Activated CD8-positive, alpha-beta T cell treated with anti-CD3 and anti-CD28 coated beads for 36 hours (primary cell): Measurements from ENCODE around the gene SLC18A2. TPM values are rescaled to one million over a fixed set of nuclear protein-coding genes. Genes with fewer than 3 reads are reported as not detected.

Experiments
- ATAC-seq: fragments of 200-7000 bp; cut with Tn5 transposase; one replicate; pipeline ENCODE4 v1.10.0; 2021; ENCODE audit warnings: mild to moderate bottlenecking, moderate library complexity
- CTCF ChIA-PET: fragments of 350-600 bp; sonication (Branson Sonifier 250); formaldehyde crosslinking; loops from one replicate; lab custom pipeline; 2021; ENCODE audit warnings: antibody characterized with exemption; lab: Charles Lee
- POLR2A ChIA-PET: fragments of 350-600 bp; sonication (Branson Sonifier 250); formaldehyde crosslinking; loops from one replicate; lab custom pipeline; 2021; ENCODE audit warnings: antibody characterized with exemption; lab: Charles Lee
- DNase-seq: peaks from one replicate; pipeline ENCODE4 v3.0.0-alpha.2; 2020
- H3K27ac Mint-ChIP-seq: one replicate; pipeline ENCODE4 v1.8.0; 2021; ENCODE audit warnings: mild to moderate bottlenecking, mixed read lengths
- H3K27me3 Mint-ChIP-seq: one replicate; pipeline ENCODE4 v1.8.0; 2021; ENCODE audit warnings: mixed read lengths
- H3K36me3 Mint-ChIP-seq: one replicate; pipeline ENCODE4 v1.8.0; 2021; ENCODE audit warnings: low read depth, mixed read lengths
- H3K4me1 Mint-ChIP-seq: one replicate; pipeline ENCODE4 v1.8.0; 2021; ENCODE audit warnings: low read depth, mixed read lengths
- H3K4me3 Mint-ChIP-seq: one replicate; pipeline ENCODE4 v1.8.0; 2021; ENCODE audit warnings: mild to moderate bottlenecking, moderate library complexity, mixed read lengths
- H3K9me3 Mint-ChIP-seq: one replicate; pipeline ENCODE4 v1.8.0; 2021; ENCODE audit warnings: mixed read lengths
- CTCF ChIP-seq: fragments of 200-600 bp; IDR thresholded peaks from one replicate; pipeline ENCODE4 v1.8.0; 2022; ENCODE audit warnings: antibody characterized with exemption, mild to moderate bottlenecking
- intact Hi-C: fragments of 100-400 bp; cut with micrococcal nuclease; formaldehyde crosslinking; loops from one replicate; pipeline ENCODE4 v1.10.0; 2022
- total RNA-seq, 2 experiments: library from RNA; stranded (reverse); gene quantifications; one replicate each; pipeline ENCODE4 v1.2.3, GENCODE V29; 2021

The SLC18A2 gene
- under 1 TPM in 1 of 2 experiments, not detected in 1; 0.14 TPM for total RNA-seq

GRCh38 chr10:117240621-117241529, at the start of gene SLC18A2:
Gene SLC18A2, plus strand, starts transcription at chr10:117241114. Its CDS starts 580 bp downstream, at chr10:117241694.
- Mint-ChIP-seq H3K27me3 (peaks cover 36% of the 10 kb centered on the region), H3K4me1 (peaks cover 3% of the 10 kb centered on the region), H3K9me3 (no peaks in the 10 kb centered on the region), H3K36me3 (no peaks in the 10 kb centered on the region), H3K4me3 (peak within 1 kb of the TSS; percentile 34), H3K27ac (no peak within 1 kb of the TSS)
- intact Hi-C loops = no loop called here
- no peak for DNase-seq
- CTCF ChIA-PET = interaction anchor here (1.1 to 2.2 kb wide), 2 partner anchors 14 to 24 kb away, joined by 3 to 8 read pairs; no protein-coding TSS in a partner anchor
- POLR2A ChIA-PET = no interaction called here
- TF ChIP-seq CTCF = no peak
- ATAC-seq = peak; percentile 13

- ATAC-seq (no peak), DNase-seq (no peak)
- Mint-ChIP-seq H3K36me3 (no peaks in the 10 kb centered on the region), H3K4me1 (no peaks in the 10 kb centered on the region), H3K27me3 (peaks cover 8% of the 10 kb centered on the region), H3K9me3 (no peaks in the 10 kb centered on the region), H3K4me3 (no peak within 1 kb of the TSS), H3K27ac (no peak within 1 kb of the TSS)
- ChIA-PET POLR2A (no interaction called here), CTCF (interaction anchor here (1.5 to 2.7 kb wide), 2 partner anchors 19 to 22 kb away, joined by 5 to 9 read pairs; no protein-coding TSS in a partner anchor)
- intact Hi-C loops = no loop called here
- no peak for TF ChIP-seq CTCF
Observed at GRCh38 chr10:117197189-117197588, 43.7 kb upstream of the SLC18A2 start, which contains the start of gene KCNK18. Gene KCNK18, plus strand, starts transcription at chr10:117197489. Its CDS starts 0 bp downstream, at chr10:117197489.

DNA sequence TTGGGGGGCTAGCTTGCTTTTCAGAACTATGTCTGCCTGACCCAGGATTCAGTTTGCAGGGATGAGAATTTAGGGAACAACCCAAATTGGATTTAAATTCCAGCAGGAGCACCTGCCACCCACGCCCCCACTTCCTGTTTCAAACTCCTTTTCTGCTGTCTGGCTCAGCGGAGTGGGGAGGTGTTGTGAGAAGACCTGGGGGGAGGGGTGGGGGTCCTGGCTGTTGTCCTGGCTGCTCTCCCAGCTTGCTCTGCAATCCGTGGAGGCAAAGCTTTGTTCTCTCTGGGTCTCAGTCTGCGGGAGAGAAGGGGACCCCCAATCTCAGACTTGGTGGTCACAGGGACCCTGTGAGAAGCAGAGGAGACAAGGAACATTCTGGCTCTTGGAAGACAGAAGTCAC, 42.8 kb upstream of the SLC18A2 start:
- no peak overlapping the region for H3K27ac Mint-ChIP-seq
- no peaks in the 10 kb centered on the region for H3K4me1 Mint-ChIP-seq
- DNase-seq (no peak), ATAC-seq (no peak)
- no peaks in the 10 kb centered on the region for H3K9me3 Mint-ChIP-seq
- ChIA-PET POLR2A (no interaction called here), CTCF (no interaction called here)
- no peak for TF ChIP-seq CTCF
- peaks cover 8% of the 10 kb centered on the region for H3K27me3 Mint-ChIP-seq
- H3K4me3 Mint-ChIP-seq = no peak overlapping the region
- intact Hi-C loops = no loop called here
- no peaks in the 10 kb centered on the region for H3K36me3 Mint-ChIP-seq

- no peak for TF ChIP-seq CTCF
- Mint-ChIP-seq H3K4me1 (no peaks in the 10 kb centered on the region), H3K27ac (no peak overlapping the region), H3K9me3 (peaks cover 2% of the 10 kb centered on the region), H3K27me3 (peaks cover 5% of the 10 kb centered on the region), H3K4me3 (no peak overlapping the region), H3K36me3 (no peaks in the 10 kb centered on the region)
- ChIA-PET CTCF (interaction anchor here (0.9 to 1.1 kb wide), 2 partner anchors 14 to 15 kb away, joined by 3 read pairs; no protein-coding TSS in a partner anchor), POLR2A (no interaction called here)
- no peak for ATAC-seq
- DNase-seq = no peak
- intact Hi-C loops = no loop called here
Observed at GRCh38 chr10:117201826-117202225, 39.1 kb upstream of the SLC18A2 start.

DNA sequence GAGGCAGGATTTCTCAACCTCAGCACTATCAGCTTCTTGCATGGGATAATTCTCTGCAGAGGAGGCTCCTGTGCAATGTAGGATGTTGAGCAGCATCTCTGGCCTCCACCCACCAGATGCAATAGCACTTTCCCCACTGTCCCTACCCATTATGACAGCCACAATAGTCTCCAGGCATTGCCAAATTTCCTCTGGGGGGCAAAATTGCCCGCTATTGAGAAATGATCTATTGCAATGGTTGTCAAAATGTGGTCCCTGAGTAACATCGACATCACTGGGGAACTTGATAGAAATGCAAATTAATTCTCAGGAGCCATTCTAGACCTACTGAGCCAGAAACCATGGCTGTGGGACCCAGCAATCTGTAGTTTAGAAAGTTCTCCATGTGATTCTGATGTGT, 36.6 kb upstream of the SLC18A2 start:
- ChIA-PET POLR2A (no interaction called here), CTCF (interaction anchor here (2.5 kb wide), 1 partner anchor 13 kb away, joined by 13 read pairs; no protein-coding TSS in a partner anchor)
- no peak for TF ChIP-seq CTCF
- Mint-ChIP-seq H3K36me3 (no peaks in the 10 kb centered on the region), H3K4me1 (no peaks in the 10 kb centered on the region), H3K9me3 (peaks cover 2% of the 10 kb centered on the region), H3K4me3 (no peak overlapping the region), H3K27me3 (peaks cover 15% of the 10 kb centered on the region), H3K27ac (no peak overlapping the region)
- ATAC-seq (no peak), DNase-seq (no peak)
- intact Hi-C loops = no loop called here
